ENCODE measurements around the gene C19orf67. TPM values are rescaled to one million over a fixed set of nuclear protein-coding genes. Genes with fewer than 3 reads are reported as not detected.

C19orf67 gene
- polyA plus RNA-seq (not detected in 3 replicates), polyA minus RNA-seq (not detected in 3 replicates)
- not detected for polyA plus RNA-seq (2011; ENCODE audit: low read depth)
- polyA plus RNA-seq (2011; cell fraction: cytosol; rRNA removed): not detected in 2 replicates
- not detected in 2 replicates for polyA plus RNA-seq (2011; cell fraction: nucleus; rRNA removed)
- polyA plus RNA-seq (2012; ENCODE audit: low replicate concordance): not detected in 2 replicates
- polyA minus RNA-seq (2011; cell fraction: cytosol; rRNA and poly(A)+ RNA removed): not detected
- polyA minus RNA-seq (2011; cell fraction: nucleus; rRNA and poly(A)+ RNA removed): not detected in 2 replicates

DNA sequence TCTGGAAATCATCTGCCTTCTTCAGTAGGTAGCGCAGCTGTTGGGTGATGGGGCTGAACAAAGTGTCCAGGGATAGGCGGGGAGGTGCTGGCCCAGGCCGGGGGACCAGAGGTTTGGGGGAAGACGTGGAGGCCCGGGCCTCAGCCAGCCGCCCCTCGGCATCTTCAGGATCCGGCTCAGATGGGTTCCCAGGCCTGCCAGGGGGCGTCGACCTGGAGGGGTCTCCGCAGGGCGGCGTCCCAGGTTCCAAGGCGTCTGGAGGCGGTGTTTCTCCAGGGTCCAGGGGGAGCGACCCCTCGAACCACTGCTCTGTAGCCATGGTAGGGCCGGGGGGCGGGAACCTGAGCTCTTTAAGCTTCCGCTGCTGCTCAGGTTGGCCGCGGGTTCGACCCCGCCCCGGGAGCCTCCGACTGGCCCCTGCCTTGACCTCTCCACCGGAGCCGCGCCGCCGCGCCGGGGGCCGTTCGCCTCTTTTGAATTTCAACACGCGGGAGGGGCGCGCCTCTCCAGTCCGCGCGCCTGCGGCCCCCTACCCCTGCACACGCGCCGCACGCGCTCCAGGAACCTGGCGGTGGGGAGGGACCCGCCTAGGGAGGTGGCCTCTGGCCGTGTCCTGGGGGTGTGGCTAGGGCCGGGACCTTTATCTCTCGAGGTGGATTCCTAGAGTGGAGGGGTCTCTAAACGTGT is at the start of gene C19orf67:
C19orf67 (minus strand) TSS at position 475 of the 687 bp plus-strand sequence; CDS start at position 319, 156 bp downstream.
- H3K4me2 ChIP-seq (ENCODE audit: control insufficient read depth, extremely low read depth, insufficient read depth, low read depth, low read length): no peak within 1 kb of the TSS
- H3K9me1 ChIP-seq (ENCODE audit: control insufficient read depth, extremely low read depth, insufficient read depth, low read length): no peaks in the 10 kb centered on the region
- FAIRE-seq (no peak), DNase-seq (ENCODE audit: low read depth, low spot score) (no peak)
- H4K20me1 ChIP-seq (ENCODE audit: control insufficient read depth, extremely low read depth, insufficient read depth, low read length): no peaks in the 10 kb centered on the region
- no peaks in the 10 kb centered on the region for H3K79me2 ChIP-seq (ENCODE audit: control insufficient read depth, insufficient read depth, low read length)
- peaks cover 11% of the 10 kb centered on the region for H3K4me1 ChIP-seq (ENCODE audit: control insufficient read depth, extremely low read depth, insufficient read depth, low read length)
- no peak for TF ChIP-seq EZH2 (IDR thresholded peaks at IDR 0.05; ENCODE audit: low read length)
- TF ChIP-seq, protein P1, sequence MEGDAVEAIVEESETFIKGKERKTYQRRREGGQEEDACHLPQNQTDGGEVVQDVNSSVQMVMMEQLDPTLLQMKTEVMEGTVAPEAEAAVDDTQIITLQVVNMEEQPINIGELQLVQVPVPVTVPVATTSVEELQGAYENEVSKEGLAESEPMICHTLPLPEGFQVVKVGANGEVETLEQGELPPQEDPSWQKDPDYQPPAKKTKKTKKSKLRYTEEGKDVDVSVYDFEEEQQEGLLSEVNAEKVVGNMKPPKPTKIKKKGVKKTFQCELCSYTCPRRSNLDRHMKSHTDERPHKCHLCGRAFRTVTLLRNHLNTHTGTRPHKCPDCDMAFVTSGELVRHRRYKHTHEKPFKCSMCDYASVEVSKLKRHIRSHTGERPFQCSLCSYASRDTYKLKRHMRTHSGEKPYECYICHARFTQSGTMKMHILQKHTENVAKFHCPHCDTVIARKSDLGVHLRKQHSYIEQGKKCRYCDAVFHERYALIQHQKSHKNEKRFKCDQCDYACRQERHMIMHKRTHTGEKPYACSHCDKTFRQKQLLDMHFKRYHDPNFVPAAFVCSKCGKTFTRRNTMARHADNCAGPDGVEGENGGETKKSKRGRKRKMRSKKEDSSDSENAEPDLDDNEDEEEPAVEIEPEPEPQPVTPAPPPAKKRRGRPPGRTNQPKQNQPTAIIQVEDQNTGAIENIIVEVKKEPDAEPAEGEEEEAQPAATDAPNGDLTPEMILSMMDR (optimal IDR thresholded peaks at IDR 0.05 in 1 of 3, IDR thresholded peaks at IDR 0.05 in 1 of 3, conservative IDR thresholded peaks at IDR 0.05 in 1 of 3; ENCODE audit: extremely low read depth in 1 of 3, insufficient read depth in 2 of 3, low read length in 3 of 3): no peak
- no peak within 1 kb of the TSS for H3K9ac ChIP-seq (ENCODE audit: control insufficient read depth, extremely low read depth, insufficient read depth, low read length)
- no peak within 1 kb of the TSS for H2AFZ ChIP-seq (ENCODE audit: control insufficient read depth, low read length)
- peaks cover 4 to 5% of the 10 kb centered on the region in 2 experiments for H3K36me3 ChIP-seq (ENCODE audit: control insufficient read depth in 2 of 2, extremely low read depth in 1 of 2, insufficient read depth in 2 of 2, low read length in 2 of 2)
- H3K27me3 ChIP-seq (ENCODE audit: control insufficient read depth, extremely low read depth, insufficient read depth, low read length): no peaks in the 10 kb centered on the region
- H3K9me3 ChIP-seq (ENCODE audit: control insufficient read depth, low read depth, low read length): no peaks in the 10 kb centered on the region
- H3K27ac ChIP-seq (ENCODE audit: control insufficient read depth, insufficient read depth, low read length): no peak within 1 kb of the TSS
- dilution Hi-C loops (cut with MboI; ENCODE audit: extremely low pct_ligation_motif_present, low sequenced_read_pairs): no loop called here
- H3K4me3 ChIP-seq (ENCODE audit: control insufficient read depth in 2 of 3, extremely low read depth in 1 of 3, insufficient read depth in 2 of 3, low read depth in 1 of 3, low read length in 3 of 3): no peak within 1 kb of the TSS

DNA sequence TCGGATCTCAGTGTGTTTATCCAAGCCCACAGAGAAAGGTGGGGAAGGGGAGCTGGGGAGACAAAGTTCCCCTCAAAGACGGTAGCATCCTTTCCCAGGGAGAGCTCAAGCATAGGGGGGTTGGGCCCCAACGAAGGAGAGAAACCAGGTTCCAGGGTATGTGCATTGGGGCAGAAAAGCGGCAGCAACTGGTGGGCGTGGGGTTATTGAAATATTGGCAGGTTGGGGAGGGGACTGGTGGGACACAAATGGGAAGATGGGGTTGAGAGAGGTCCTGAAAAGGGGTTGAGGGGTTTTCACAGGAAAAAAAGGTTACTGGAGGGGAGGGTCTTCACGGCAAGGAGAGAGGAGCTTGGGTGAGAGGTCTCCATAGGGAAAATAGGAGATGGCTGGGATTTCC is 49.8 kb upstream of the C19orf67 start:
- peak overlapping the region; percentile 64 for H3K9ac ChIP-seq (ENCODE audit: control insufficient read depth, extremely low read depth, insufficient read depth, low read length)
- no peak overlapping the region for H3K27ac ChIP-seq (ENCODE audit: control insufficient read depth, insufficient read depth, low read length)
- H3K79me2 ChIP-seq (ENCODE audit: control insufficient read depth, insufficient read depth, low read length): peaks cover 8% of the 10 kb centered on the region
- H3K4me1 ChIP-seq (ENCODE audit: control insufficient read depth, extremely low read depth, insufficient read depth, low read length): peaks cover 13% of the 10 kb centered on the region
- FAIRE-seq: no peak
- H4K20me1 ChIP-seq (ENCODE audit: control insufficient read depth, extremely low read depth, insufficient read depth, low read length): no peaks in the 10 kb centered on the region
- H2AFZ ChIP-seq (ENCODE audit: control insufficient read depth, low read length): no peak overlapping the region
- dilution Hi-C loops (cut with MboI; ENCODE audit: extremely low pct_ligation_motif_present, low sequenced_read_pairs): no loop called here
- no peak for DNase-seq (ENCODE audit: low read depth, low spot score)
- H3K36me3 ChIP-seq (ENCODE audit: control insufficient read depth in 2 of 2, extremely low read depth in 1 of 2, insufficient read depth in 2 of 2, low read length in 2 of 2): no peaks in the 10 kb centered on the region
- peak overlapping the region; percentile 86 for H3K4me2 ChIP-seq (ENCODE audit: control insufficient read depth, extremely low read depth, insufficient read depth, low read depth, low read length)
- H3K9me1 ChIP-seq (ENCODE audit: control insufficient read depth, extremely low read depth, insufficient read depth, low read length): peaks cover 2% of the 10 kb centered on the region
- no peaks in the 10 kb centered on the region for H3K9me3 ChIP-seq (ENCODE audit: control insufficient read depth, low read depth, low read length)
- peak overlapping the region; percentile 71 to 73 (median 73) for H3K4me3 ChIP-seq (ENCODE audit: control insufficient read depth in 2 of 3, extremely low read depth in 1 of 3, insufficient read depth in 2 of 3, low read depth in 1 of 3, low read length in 3 of 3)
- no peak for TF ChIP-seq EZH2 (IDR thresholded peaks at IDR 0.05; ENCODE audit: low read length)
- TF ChIP-seq, protein P1 (optimal IDR thresholded peaks at IDR 0.05 in 1 of 3, IDR thresholded peaks at IDR 0.05 in 1 of 3, conservative IDR thresholded peaks at IDR 0.05 in 1 of 3; ENCODE audit: extremely low read depth in 1 of 3, insufficient read depth in 2 of 3, low read length in 3 of 3): no peak
- H3K27me3 ChIP-seq (ENCODE audit: control insufficient read depth, extremely low read depth, insufficient read depth, low read length): no peaks in the 10 kb centered on the region

Data from keratinocyte (primary cell).